NCI-H524 treated with DMSO at 0.1 percent for 48 hours (cell line): ENCODE results near the gene FXYD2.
"Not testable (repeated sequence)": the region's sequence is repeated elsewhere in the genome, so short reads cannot be mapped to it uniquely, and the experiment has no call there.

Experiments
- DNase-seq: peaks from one replicate; lab custom pipeline; 2025; lab: John Stamatoyannopoulos, UW

Gene FXYD2

DNA sequence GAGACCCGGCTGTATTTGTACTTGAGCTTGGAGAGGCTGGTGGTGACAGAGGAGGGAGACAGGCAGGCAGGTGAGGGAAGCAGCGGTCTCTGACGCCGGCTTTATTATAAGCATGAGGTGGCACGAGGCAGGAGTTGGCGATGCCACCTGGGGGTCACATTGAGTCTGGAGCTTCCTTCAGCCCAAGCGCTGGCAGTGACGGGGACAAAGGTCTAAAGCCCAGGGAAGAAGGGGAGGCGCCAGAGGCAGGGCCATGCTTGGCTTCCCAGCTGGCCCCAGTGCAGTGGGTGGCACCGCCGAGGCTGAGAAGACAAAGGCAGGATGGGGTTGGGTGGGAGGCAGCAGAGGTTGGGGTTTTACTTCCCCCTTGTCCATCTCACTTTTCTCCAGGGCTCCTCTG lies 4.5 kb downstream of the FXYD2 start:
- DNase-seq = no peak

DNA sequence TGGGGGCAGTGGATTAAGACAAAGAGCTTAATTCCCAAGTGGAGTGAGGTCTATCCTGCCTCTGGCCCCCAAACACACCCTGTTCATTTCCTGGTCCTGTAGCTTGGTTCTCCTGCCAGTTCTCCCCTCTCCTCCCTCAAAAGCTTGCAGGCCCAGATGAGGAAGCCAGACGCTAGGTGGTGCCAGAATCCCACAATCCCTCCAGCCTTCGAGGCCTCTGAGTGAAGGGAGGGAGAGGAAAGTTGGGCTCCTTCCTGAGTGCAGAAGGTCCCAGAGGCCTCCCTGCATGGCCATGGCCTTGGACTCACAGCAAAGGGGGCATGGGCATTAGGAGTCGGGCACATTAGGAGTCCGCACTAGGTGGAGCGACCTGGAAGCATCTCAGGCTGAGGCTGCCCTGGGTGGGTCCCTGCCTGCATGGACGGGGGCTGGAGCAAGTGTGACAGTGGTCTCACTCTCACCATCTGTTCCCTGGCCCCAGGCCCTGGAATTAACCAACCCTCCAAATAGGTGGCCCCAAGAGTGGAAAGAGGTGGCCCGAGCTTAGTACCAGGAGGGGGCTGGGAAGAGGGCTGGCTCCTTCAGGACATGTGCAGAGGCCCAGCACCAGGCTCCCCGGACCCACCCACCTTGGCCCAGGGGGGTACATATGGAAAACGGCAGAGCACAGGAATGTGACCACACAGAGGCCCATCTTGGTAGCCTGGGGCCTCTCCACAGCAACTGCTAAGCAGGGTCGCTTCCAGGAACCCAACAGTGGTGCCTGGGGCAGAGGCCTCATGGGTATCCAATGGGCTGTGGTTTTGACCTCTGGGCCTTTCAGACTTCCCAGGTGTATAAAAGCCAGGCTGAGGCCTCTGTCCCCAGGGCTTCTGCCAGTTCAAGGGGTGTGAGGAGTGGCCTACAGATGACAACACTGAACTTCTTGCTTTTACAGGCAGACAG lies 5.2 kb downstream of the FXYD2 start:
- DNase-seq = no peak

DNA sequence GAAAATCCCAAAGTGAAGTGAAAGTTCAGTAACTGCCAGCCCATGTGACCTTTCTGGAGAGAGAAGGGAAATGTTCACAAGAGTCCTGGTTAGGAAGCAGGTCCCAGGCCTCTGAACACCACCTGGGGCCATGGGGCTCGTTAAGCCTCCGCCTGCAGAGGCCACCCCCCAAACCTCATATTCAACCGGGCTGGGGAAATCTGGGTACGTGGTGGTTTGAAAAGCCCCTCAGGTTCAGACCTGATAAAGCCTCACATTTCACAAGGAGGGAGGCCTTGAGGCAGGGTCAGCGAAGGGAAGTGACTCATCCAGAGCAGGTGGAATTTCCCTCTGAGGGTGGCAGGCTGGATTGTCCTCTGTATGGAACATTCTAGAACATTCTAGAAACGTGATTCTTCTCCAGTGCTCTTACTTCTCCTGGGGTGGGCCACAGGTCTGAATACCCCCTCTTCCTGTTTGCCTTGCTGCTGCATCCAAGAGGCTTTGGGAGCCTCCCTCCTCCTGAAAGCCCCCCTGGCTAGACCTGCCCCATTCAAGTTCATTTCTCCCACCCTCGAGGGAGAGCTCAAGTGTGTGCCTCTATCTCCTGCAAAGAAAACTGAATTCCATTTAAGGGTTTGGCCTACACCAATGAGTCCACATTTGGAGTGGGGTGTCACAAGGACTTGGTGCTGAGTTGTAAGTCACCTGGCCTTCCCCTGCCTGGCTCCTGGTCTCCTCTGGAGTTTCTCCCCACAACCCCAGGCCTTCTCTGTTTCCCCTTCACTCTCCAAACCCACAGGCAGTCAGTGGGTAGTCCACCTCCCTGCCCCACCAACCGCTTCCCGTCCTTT lies 6.3 kb downstream of the FXYD2 start:
- DNase-seq = no peak

DNA sequence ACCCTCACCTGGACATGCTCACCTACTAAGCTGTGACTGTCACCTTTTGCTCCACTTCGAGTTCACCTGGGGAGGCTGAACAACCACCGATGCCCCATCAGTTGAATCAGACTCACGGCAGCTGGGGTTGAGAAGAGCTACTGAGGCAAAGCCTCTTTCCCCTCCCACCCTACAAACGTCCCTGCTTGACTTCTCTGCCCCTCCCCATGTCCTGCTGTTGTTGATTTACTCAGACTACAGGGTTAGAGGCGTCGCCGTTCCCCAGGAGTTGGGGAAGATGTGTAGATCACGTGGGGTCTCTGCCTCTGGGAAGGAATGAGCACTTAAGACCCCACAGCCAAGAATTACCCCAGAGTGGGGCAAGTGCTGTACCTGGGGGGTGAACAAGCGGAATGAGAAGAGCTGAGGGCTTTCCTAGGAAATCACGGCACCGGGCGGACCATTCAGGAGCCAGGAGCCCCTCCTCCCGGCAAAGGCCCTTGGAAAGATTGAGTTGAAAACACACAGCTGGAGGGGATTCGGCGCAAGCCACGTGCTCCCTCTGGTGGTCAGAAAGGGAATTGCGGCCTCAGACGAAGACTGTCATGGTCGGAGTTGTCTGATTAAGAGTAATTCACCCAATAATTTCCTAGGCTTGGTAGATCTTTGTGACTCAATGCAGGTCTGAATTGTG lies 7.0 kb downstream of the FXYD2 start:
- DNase-seq = no peak

DNA sequence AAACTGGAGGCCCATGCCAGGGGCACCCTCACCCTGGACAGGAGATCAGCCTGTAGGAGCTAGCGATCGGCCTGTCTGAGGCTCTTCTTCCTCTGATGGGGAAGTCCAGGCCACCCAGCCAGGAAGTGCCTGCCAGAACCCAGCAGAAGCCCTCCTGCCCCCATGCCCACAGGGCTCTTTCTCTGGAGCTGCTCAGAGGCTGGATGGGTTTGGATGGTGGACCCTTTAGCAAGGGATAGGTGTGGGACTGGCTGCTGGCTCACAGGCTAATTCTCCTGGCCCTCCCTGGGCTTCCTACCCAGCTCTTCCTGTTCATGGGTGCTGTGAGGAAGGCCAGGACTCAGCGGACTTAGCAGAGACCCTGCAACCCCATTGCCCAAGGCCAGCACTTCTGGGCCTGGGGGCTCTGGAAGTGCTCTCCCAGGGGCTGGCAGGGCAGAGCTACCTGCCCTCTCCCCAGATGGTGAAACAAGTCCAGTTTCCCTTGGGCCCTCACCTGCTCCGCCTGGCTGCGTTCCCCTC lies 7.6 kb downstream of the FXYD2 start:
- no peak for DNase-seq

DNA sequence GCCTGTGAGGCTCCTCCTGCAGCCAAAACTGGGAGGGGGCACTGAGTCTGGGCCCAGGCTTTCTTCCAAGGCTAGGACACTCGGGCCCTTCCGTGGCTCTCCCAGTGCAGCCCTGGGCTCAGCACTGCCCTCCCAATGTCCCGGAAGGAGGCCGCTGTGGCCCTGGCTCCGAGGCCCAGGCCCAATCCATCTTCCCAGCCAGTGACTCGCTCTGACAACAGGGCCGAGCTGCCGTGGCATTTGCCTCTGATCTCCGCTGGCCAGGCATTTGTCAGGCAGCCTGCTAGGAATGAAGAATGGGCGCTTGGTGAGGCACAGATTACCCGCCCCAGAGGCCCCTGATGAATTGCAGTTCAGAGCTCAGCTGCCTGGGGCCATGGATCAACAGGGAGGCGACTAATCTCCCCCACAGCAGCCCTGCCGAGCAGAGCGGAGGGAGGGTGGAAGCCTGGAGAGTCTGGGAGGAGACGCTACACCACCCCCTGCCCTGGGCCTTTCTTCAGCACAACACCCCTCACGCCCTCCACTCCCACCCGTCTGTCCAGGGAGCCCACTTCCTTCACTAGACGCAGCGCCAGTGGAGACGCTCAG lies 8.3 kb downstream of the FXYD2 start:
- no peak for DNase-seq

DNA sequence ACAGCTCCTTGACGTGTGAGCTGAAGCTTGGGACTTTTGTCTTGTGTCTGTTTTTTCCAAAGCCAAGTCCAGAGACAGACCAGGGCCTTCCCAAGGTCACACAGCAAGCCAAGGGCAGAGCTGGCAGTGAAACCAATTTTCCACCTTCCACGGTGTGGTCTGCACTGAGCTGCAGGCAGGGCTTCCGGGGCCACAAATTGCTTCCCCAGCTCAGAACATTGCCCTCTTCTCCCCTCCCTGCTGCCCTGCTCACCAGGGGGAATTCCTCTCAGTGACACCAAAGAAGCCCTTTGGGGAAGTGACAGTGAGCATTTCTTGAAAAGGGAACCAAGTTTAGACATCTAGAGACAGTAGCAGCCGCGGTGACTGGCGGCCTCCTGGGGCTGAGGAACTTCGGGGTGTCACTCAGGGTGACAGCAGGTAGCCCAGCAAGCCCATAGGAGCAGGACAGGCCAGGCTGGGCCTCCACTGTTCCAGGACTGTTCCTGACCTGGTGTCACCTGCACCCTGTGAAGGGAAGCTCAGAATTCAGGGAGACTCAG lies 9.2 kb downstream of the FXYD2 start:
- no peak for DNase-seq

DNA sequence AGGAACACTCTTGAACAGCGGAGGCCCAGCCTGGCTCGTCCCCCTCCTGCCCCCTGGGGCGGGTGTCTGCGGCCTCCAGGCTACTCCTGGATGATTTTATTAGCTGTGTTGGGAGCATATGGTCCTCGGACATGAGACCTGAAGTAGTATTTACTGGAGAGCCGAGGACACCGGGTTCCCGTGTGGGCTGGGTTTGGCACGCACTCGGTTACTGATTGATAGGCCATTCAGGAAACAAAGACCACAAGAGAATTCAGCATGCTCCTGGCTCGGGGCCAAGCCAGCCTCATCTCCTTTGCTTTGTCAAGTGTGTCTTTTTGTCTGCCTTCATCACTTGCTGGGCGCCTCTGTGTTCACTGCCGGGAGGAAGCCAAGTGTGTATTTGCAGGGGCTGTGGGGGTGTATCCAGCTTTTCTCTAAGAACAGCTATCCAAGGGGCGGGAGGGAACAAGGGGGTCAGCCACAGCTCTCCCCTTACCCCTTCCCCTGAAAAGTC lies 9.7 kb downstream of the FXYD2 start:
- DNase-seq = no peak

DNA sequence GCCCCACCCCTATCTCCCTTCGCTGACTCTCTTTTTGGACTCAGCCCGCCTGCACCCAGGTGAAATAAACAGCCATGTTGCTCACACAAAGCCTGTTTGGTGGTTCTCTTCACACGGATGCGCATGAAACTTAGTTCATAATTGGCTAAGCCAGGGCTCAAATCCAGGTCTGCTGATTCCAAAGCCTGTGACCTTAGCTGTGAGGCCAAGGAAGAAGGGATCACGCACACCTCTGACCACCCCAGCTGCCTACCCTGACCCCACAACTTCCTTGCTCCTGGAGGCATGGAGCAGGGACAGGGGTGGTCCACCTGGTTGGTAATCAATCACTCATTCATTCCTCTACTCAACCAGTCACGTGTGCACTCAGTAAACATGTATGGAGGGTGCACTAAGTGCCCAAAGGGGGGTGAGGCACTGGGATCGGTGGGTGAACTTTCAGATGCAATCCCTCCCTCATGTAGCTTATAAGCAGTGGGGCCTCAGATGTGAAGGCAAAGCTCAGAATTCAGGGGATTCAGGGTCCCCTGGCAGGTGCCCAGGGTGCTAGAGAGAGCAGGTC lies 10.3 kb downstream of the FXYD2 start:
- no peak for DNase-seq

DNA sequence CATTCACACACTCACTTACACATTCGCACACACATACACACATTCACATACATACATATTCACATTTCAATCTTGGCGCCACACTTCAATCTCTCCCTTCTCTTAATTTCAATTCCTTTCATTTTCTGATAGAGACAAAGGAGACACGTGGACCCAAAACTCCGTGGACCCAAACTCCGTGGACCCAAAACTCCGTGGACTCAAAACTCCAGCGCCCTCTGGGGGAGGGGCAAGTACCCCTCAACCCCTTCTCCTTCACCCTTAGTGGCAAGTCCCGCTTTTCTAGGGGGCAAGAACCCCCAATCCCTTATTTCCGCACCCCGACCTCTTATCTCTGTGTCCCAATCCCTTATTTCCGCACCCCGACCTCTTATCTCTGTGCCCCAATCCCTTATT lies 14.5 kb downstream of the FXYD2 start:
- DNase-seq = not testable (repeated sequence)

DNA sequence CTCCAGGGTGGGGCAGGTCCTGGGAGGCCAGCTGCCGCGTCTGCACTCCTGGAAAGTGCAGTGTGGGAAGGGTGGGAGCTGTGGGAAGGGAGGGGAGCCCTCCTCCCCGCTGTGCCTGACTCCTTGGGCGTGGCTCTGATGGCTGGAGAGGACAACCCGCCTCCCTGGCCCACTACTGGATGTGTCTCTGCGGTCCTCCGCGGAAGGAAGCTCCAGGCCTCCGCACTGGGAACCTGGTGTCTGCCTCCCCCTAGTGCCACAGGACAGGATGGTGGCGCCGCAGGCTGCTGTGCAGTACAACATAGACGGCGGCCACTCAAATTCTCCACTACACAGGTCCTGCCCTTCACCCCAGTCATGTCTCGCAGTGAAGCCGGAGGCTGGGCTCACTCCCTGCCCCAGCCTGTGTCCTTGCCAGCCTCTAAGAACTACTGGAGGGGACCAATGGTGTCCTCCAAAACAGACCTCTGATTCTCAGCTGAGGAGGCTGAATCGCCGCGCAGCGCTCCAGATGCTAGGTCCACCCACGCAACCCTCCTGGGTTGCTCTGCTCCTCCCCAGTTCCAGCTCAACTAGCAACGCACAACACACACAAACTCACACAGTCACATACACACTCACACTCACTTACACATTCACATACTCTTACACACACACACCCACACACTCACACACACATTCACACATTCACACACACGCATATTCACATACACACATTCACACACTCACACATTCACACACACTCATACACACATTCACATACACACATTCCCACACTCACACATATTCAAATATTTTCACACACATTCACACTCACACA lies 15.1 kb downstream of the FXYD2 start:
- DNase-seq = peak; percentile 65

DNA sequence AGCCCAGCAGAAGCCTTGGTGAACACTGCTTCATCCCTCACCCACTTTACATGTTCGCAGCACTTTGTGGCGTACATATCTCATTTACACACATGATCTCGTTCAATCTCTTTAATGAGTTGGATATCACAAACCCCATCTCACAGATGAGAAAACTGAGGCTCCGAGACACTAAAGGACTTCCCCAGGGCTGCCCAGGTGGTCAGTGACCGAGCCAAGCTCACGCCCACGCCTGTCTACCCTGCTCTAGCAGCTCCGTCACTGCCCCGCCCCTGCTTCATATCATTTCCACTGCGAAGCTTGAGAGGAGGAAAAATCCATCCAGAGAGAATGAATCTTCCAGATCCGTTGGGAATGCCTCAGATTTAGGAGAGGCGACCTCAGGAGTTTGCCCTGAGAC lies 15.8 kb downstream of the FXYD2 start:
- no peak for DNase-seq

DNA sequence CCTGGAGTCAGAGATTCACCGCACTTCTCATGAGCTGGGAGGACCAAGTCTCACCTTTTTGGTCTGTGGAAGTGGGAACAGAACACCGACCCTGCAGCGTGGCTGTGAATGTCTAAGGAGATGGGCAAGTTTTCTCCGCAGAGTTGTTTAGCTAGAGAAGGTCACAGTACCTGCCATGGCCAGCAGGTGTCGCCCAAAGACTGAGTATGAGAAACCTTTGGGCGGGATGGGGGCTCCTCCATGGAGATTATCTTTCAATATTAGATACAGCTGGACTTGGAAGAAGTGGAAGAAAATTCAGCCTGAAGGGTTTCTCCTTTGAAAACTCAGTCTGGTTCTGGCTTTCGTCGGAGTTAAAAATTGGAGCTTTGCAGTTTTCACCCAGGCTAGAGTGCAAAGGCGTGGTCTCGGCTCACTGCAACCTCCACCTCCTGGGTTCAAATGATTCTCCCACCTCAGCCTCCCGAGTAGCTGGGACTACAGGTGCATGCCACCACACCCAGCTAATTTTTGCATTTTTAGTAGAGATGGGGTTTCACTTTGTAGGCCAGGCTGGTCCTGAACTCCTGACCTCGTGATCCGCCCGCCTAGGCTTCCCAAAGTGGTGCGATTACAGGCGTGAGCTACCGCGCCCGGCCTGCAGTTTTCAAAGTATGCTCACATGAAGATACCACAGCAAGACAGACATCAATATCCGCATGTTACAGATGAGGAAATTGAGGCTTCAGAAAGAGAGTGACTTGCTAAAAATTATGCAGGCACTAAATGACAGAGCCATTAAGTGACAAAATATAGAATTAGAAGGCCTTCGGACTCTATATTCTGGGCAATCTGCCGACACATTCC lies 16.8 kb downstream of the FXYD2 start:
- no peak for DNase-seq

DNA sequence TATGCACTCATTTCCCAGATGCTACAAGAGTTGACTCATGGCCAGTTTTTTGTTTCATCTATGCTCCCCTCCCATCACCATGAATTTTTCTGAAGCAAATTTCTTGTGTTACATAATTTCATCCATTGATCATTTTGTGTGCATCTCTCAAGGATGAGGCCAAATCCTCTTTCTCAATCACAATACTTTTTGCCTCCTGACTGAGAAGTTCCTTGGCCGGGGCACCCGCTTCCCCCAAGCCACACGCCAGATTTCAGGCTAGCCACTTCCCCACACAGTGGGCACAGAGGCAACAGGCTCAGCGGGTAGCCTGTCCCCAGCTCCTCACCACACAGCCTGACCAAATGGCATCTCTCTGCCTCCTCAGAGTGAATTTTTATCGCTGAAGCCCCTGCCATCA lies 17.7 kb downstream of the FXYD2 start:
- no peak for DNase-seq

DNA sequence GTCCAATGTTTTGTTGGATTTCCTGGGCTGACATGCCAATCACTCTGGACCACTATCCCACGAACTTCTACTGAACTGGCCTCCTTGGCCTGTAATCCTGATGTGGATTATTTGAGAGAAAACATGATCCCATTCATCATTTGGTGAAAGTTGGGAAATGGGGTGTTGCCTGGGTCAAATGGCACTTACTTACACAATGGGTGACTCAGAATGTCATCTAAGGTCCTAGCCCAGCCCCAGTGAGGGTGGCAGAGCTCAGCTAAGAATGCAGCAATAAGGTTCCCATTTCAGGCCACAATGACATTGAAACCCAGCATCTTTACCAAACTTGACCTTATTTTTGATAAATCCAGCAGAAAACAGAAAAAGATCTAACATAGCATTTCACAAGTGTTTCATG lies 19.5 kb downstream of the FXYD2 start:
- DNase-seq = no peak

DNA sequence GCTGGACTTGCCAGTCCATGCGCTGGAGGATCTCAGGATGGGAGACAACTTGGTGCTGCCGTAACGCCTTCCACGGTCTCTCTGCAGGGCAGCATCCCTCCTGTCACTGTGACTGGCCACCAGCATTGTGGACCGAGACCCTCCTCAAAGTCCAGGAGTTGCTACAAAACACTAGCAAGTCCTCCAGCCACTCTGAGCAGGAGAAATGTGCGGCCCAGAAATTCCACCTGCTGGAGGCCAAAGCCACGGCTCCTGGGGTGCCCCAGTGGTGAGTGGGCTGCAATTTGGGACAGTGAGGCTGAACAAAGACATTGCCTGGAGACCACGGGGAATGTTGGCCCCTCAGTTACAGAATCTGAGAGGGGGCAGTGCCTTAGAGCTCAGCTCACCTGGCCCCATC lies 20.6 kb downstream of the FXYD2 start:
- DNase-seq = no peak

DNA sequence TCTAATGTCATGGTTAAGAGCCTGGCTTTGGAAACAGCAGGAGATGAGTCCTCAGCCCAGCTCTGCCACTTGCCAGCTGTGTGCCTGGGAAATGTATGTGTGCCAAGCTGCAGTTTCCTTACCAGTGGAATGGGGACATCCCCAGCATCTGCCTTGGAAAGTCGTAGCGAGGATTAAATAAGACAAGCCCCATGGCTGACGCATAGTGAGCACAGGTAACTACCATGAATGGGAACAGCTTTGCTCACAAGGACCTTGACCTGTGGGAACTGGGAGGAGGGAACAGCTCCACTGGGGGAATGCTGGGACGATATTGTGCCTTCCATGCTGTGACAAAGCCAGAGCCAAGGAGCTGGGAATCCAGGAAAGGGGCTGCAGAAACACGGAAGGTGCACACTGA lies 24.9 kb downstream of the FXYD2 start:
- DNase-seq = no peak

DNA sequence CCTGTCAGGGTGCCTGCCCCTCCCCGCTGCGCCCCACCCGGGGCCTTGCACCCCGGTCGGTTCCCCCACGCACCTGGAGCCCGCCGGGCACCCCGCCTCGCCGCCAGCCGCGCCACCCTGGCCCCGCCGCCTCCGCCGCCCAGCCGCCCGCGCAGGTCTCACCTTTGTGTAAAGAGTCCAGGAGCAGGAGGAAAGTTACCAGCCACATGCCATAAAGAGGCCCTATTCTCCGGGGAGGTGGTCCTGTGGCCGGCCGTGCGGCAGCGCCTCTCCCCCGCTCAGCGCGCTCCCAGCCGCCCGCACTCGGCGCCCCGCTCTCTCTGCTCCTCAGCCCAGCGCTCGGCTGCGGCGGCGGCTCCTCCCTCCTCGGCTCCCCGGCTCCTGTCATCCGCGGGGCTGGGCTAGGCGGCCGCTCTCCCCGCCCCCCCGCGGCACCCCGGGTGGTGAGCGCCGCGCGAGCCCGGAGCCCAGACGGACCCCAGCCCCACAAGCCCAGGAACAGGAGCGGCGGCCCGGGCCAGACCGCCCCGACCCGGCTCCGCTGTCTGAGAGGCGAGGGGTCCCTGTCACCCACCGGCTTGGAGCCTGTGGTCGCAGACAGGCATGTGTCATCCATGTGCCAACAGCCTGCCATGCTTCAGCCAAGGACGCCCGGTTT lies 27.5 kb downstream of the FXYD2 start, which contains the start of gene DSCAML1:
Gene DSCAML1 (minus strand): TSS at position 345 of the 658 bp plus-strand sequence. CDS start 137 bp downstream, at position 208.
- no peak for DNase-seq

DNA sequence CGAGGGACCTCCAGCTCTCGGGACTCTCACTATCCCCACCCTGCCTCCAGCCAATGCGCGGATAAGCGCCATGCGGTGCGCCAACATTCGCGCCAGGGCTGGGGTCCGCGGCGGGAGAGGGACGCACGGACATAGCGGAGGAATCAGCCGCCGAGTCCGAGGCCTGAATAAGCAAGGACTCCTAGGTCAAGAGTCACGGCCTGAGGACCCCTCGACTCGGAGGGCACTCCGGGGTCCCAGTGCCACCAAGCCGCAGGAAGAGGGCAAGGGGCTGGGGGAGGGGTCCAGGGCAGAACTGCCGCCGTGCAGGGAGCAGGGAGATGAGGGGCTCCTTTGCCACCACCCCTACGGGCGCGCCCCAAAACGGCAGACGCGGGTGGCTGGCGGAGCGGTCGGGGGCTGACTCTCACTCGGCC lies 28.1 kb downstream of the FXYD2 start:
- DNase-seq = no peak
